ENCODE measurements around the gene UBE2I. TPM values are rescaled to one million over a fixed set of nuclear protein-coding genes. Genes with fewer than 3 reads are reported as not detected.

The UBE2I gene
- total RNA-seq, 4 donors from 2014 or later = 25.9 to 133 (median 63.0) TPM

GRCh38 chr16:1340730-1341494, 31.5 kb downstream of the UBE2I start:
- H3K27me3 ChIP-seq = peaks cover 0 to 3% of the 10 kb centered on the region in 2 donors
- H3K9me3 ChIP-seq = no peaks in the 10 kb centered on the region
- H3K4me3 ChIP-seq = no peak overlapping the region
- no peak for DNase-seq
- H3K36me3 ChIP-seq = no peaks in the 10 kb centered on the region
- no peaks in the 10 kb centered on the region for H3K4me1 ChIP-seq
- intact Hi-C loops (cut with DNase I; ENCODE audit: low total_unique reads) = no loop called here
- no peak overlapping the region for H3K27ac ChIP-seq
- TF ChIP-seq POLR2A (IDR thresholded peaks at IDR 0.05) (no peak), CTCF (IDR thresholded peaks at IDR 0.05) (no peak)

- Histone ChIP-seq H3K27ac (no peak overlapping the region), H3K36me3 (no peaks in the 10 kb centered on the region), H3K9me3 (no peaks in the 10 kb centered on the region), H3K4me3 (no peak overlapping the region), H3K4me1 (no peaks in the 10 kb centered on the region), H3K27me3 (peaks cover 0 to 3% of the 10 kb centered on the region in 2 donors)
- no peak for DNase-seq
- intact Hi-C loops (cut with DNase I; ENCODE audit: low total_unique reads) = no loop called here
- TF ChIP-seq CTCF (IDR thresholded peaks at IDR 0.05) (no peak), POLR2A (IDR thresholded peaks at IDR 0.05) (no peak)
Measured at GRCh38 chr16:1341495-1342420, 32.3 kb downstream of the UBE2I start.

GRCh38 chr16:1342526-1343427, 33.3 kb downstream of the UBE2I start:
- DNase-seq = peak; percentile 67 to 71
- no peaks in the 10 kb centered on the region for H3K4me1 ChIP-seq
- peaks cover 0 to 3% of the 10 kb centered on the region in 2 donors for H3K27me3 ChIP-seq
- H3K36me3 ChIP-seq = no peaks in the 10 kb centered on the region
- TF ChIP-seq CTCF (IDR thresholded peaks at IDR 0.05) (no peak), POLR2A (IDR thresholded peaks at IDR 0.05) (no peak)
- no peak overlapping the region for H3K4me3 ChIP-seq
- no peak overlapping the region for H3K27ac ChIP-seq
- no peaks in the 10 kb centered on the region for H3K9me3 ChIP-seq
- intact Hi-C loops (cut with DNase I; ENCODE audit: low total_unique reads) = no loop called here

GRCh38 chr16:1343428-1344242, 34.2 kb downstream of the UBE2I start:
- Histone ChIP-seq H3K27me3 (peaks cover 0 to 3% of the 10 kb centered on the region in 2 donors), H3K36me3 (no peaks in the 10 kb centered on the region), H3K4me1 (no peaks in the 10 kb centered on the region), H3K4me3 (no peak overlapping the region), H3K27ac (no peak overlapping the region), H3K9me3 (no peaks in the 10 kb centered on the region)
- intact Hi-C loops (cut with DNase I; ENCODE audit: low total_unique reads) = no loop called here
- TF ChIP-seq POLR2A (IDR thresholded peaks at IDR 0.05) (no peak), CTCF (IDR thresholded peaks at IDR 0.05) (no peak)
- DNase-seq = no peak
